HepG2 (cell line): ENCODE data around the gene ATP2B3. TPM values are rescaled to one million over a fixed set of nuclear protein-coding genes. Genes with fewer than 3 reads are reported as not detected.

Source experiments
- ATAC-seq: fragments of 200-7000 bp; cut with Tn5 transposase; 3 replicates; pipeline ENCODE4 v1.9.1; 2020; ENCODE audit warnings: mild to moderate bottlenecking, moderate library complexity
- BruUV-seq: library from RNA; stranded (reverse); fragments of 400-500 nt; replicated peaks from 2 replicates; lab custom pipeline; 2021; lab: Mats Ljungman, UMichigan
- CTCF ChIA-PET: fragments of 300-600 bp; formaldehyde crosslinking; extraction: SDS; loops from one replicate; lab custom pipeline; 2021; ENCODE audit warnings: low total read pairs, inconsistent platforms, low intra/inter-chr PET ratio; lab: Yijun Ruan, JAX
- POLR2A ChIA-PET: fragments of 350-600 bp; sonication (Branson Sonifier 250); formaldehyde crosslinking; loops from one replicate; lab custom pipeline; 2020; ENCODE audit warnings: antibody characterized with exemption, inconsistent platforms; lab: Yijun Ruan, JAX
- DNase-seq: peaks from one replicate; pipeline ENCODE4 v3.0.0-alpha.2; 2015; ENCODE audit warnings: low spot score
- FAIRE-seq: peaks from 3 replicates; lab custom pipeline; 2011; peaks lifted over from hg19 to GRCh38; lab: Jason Lieb, UNC
- H2AFZ ChIP-seq: one replicate; pipeline ENCODE4 v1.6.1; 2011; ENCODE audit warnings: low read length, inconsistent platforms
- H3K27ac ChIP-seq: fragments of 300-600 bp; 3 replicates; pipeline ENCODE4 v1.8.0; 2011; ENCODE audit warnings: mixed run types, mild to moderate bottlenecking, mixed read lengths, low read length, inconsistent platforms; ENCODE audit not compliant: insufficient read depth; ENCODE audit errors: extremely low read length
- H3K27me3 ChIP-seq, 2 experiments: fragments of 200-600 bp in 1 of 2; 2 replicates in 1 of 2; 3 replicates in 1 of 2; pipeline versions ENCODE4 v1.6.0 to v1.8.0; 2011; ENCODE audit warnings: low read length in 2 of 2, mild to moderate bottlenecking in 2 of 2, moderate library complexity in 2 of 2, inconsistent platforms in 1 of 2; ENCODE audit not compliant: insufficient read depth in 2 of 2, control insufficient read depth in 1 of 2
- H3K36me3 ChIP-seq, 2 experiments: fragments of 200-600 bp in 1 of 2; replicated peaks in 1 of 2; 2 replicates in 1 of 2; 3 replicates in 1 of 2; pipeline versions ENCODE4 v1.5.1 to v1.8.0; 2011; ENCODE audit warnings: low read length in 2 of 2, inconsistent platforms in 1 of 2; ENCODE audit not compliant: insufficient read depth in 2 of 2, control insufficient read depth in 1 of 2
- H3K4me1 ChIP-seq: 2 replicates; pipeline ENCODE4 v1.5.1; 2012; ENCODE audit warnings: low read length, inconsistent platforms; ENCODE audit not compliant: insufficient read depth
- H3K4me2 ChIP-seq: 2 replicates; pipeline ENCODE4 v1.6.0; 2011; ENCODE audit warnings: low read depth, low read length, inconsistent platforms
- H3K4me3 ChIP-seq, 3 experiments: fragments of 200-600 bp in 1 of 3; sonication (generic), shearing (Covaris generic) in 1 of 3; replicated peaks in 1 of 3; 2 replicates each; pipeline ENCODE4 v1.5.1; 2011 to 2016; ENCODE audit warnings: low read length in 3 of 3, inconsistent platforms in 2 of 3, low read depth in 2 of 3, mild to moderate bottlenecking in 2 of 3, control low read depth in 1 of 3, mixed read lengths in 1 of 3; ENCODE audit not compliant: insufficient read depth in 1 of 3
- H3K79me2 ChIP-seq: one replicate; pipeline ENCODE4 v1.6.1; 2011; ENCODE audit warnings: low read length, inconsistent platforms; ENCODE audit not compliant: insufficient read depth
- H3K9ac ChIP-seq: 2 replicates; pipeline ENCODE4 v1.6.0; 2011; ENCODE audit warnings: mild to moderate bottlenecking, low read depth, low read length, inconsistent platforms; ENCODE audit not compliant: insufficient read depth
- H3K9me3 ChIP-seq: 2 replicates; pipeline ENCODE4 v1.5.1; 2012; ENCODE audit warnings: mild to moderate bottlenecking, low read length
- H4K20me1 ChIP-seq: 2 replicates; pipeline ENCODE4 v1.6.0; 2011; ENCODE audit warnings: inconsistent platforms, mild to moderate bottlenecking, low read length, moderate library complexity; ENCODE audit not compliant: insufficient read depth
- ETS1 ChIP-seq: sonication (generic); formaldehyde crosslinking; IDR thresholded peaks from 2 replicates; pipeline ENCODE4 v1.4.0; 2020; ENCODE audit warnings: missing genetic modification reagents
- MNT ChIP-seq: fragments of 450-650 bp; IDR thresholded peaks from 2 replicates; pipeline ENCODE4 v1.6.1; 2016
- ZNF12 ChIP-seq: sonication (generic); formaldehyde crosslinking; IDR thresholded peaks from 2 replicates; pipeline ENCODE4 v1.5.0; 2020; ENCODE audit warnings: missing genetic modification reagents
- ZNF546 ChIP-seq: sonication (generic); formaldehyde crosslinking; conservative IDR thresholded peaks from 2 replicates; pipeline ENCODE4 v1.8.1; 2023; ENCODE audit warnings: mild to moderate bottlenecking, missing genetic modification reagents
- ZNF605 ChIP-seq: sonication (generic); formaldehyde crosslinking; IDR thresholded peaks from 2 replicates; pipeline ENCODE4 v1.8.0; 2022; ENCODE audit warnings: mild to moderate bottlenecking, missing genetic modification reagents
- ZUFSP ChIP-seq: sonication (generic); formaldehyde crosslinking; IDR thresholded peaks from 2 replicates; pipeline ENCODE4 v1.9.0; 2021; ENCODE audit warnings: missing genetic modification reagents, mild to moderate bottlenecking, borderline replicate concordance
- WGBS: methylation state at CpG from one replicate; pipeline ENCODE4 v1.1.6; 2017; ENCODE audit warnings: low lambda C conversion rate; 5-methylcytosine and 5-hydroxymethylcytosine counted together
- in situ Hi-C: cut with HindIII; loops from 2 replicates; pipeline ENCODE4 v1.10.0; 2017; ENCODE audit warnings: low pct_unique_long_range_greater_than_20kb; ENCODE audit not compliant: extremely low pct_ligation_motif_present
- intact Hi-C: fragments of 100-400 bp; cut with micrococcal nuclease; formaldehyde crosslinking; loops from one replicate; pipeline ENCODE4 v1.10.0; 2022; ENCODE audit not compliant: unreplicated experiment
- polyA plus RNA-seq, 8 experiments: library from polyadenylated mRNA; depleted of rRNA in 3 of 8; stranded (reverse) in 7 of 8; unstranded in 1 of 8; fragments of >200 nt; fragmentation: Illumina TruSeq in 4 of 8; extraction: Trizol in 4 of 8; gene quantifications; 2 replicates each; pipeline versions ENCODE4 v1.2.1 to v1.2.3, GENCODE V29; 2011 to 2016; ENCODE audit warnings: low read depth in 4 of 8, missing spikeins in 1 of 8, mixed read lengths in 1 of 8; ENCODE audit not compliant: insufficient read depth in 1 of 8
- total RNA-seq, 5 experiments: library from RNA; depleted of rRNA; stranded (reverse); fragments of >200 nt; fragmentation: Illumina TruSeq; extraction: Trizol; gene quantifications; 2 replicates each; pipeline ENCODE4 v1.2.3, GENCODE V29; 2016; ENCODE audit warnings: low read depth in 1 of 5

Gene ATP2B3
- total and polyA plus RNA-seq, 2 of the 13 experiments (the other 11 are each of a cell fraction or from before 2014, with no cell fraction given) = not detected

GRCh38 chrX:153500676-153501280 lies 16.7 kb upstream of the ATP2B3 start:
- no peak overlapping the region for H2AFZ ChIP-seq
- no peak for FAIRE-seq
- H3K27me3 ChIP-seq = no peaks in the 10 kb centered on the region
- no peak overlapping the region for H3K9ac ChIP-seq
- no peak for ATAC-seq
- no peaks in the 10 kb centered on the region for H3K9me3 ChIP-seq
- no peak overlapping the region for H3K4me3 ChIP-seq
- TF ChIP-seq MNT (peak; percentile 84), ZNF605 (no peak)
- CTCF ChIA-PET = no interaction called here
- no peaks in the 10 kb centered on the region for H3K36me3 ChIP-seq
- H3K27ac ChIP-seq = no peak overlapping the region
- in situ Hi-C loops = loop anchor here (10.0 kb wide), 1 partner anchor 46 kb away; no protein-coding TSS in a partner anchor
- intact Hi-C loops = no loop called here
- BruUV-seq = no TSS peak
- no peak overlapping the region for H3K4me2 ChIP-seq
- WGBS = 77% methylated on average over 9 of the region's 9 CpGs
- H4K20me1 ChIP-seq = no peaks in the 10 kb centered on the region
- DNase-seq = no peak
- peaks cover 1% of the 10 kb centered on the region; the same call in 1 of the 2 replicates for H3K4me1 ChIP-seq
- no peaks in the 10 kb centered on the region for H3K79me2 ChIP-seq
- POLR2A ChIA-PET = no interaction called here

- in situ Hi-C loops (loop anchor here (10.0 kb wide), 1 partner anchor 47 kb away; no protein-coding TSS in a partner anchor), intact Hi-C loops (no loop called here)
- no peaks in the 10 kb centered on the region for H3K4me1 ChIP-seq
- ATAC-seq (no peak), FAIRE-seq (no peak), DNase-seq (no peak)
- H3K27me3 ChIP-seq = no peaks in the 10 kb centered on the region
- no peaks in the 10 kb centered on the region for H4K20me1 ChIP-seq
- H2AFZ ChIP-seq = no peak overlapping the region
- no peak overlapping the region for H3K4me3 ChIP-seq
- ChIA-PET CTCF (no interaction called here), POLR2A (no interaction called here)
- H3K79me2 ChIP-seq = no peaks in the 10 kb centered on the region
- no peak overlapping the region for H3K4me2 ChIP-seq
- no peaks in the 10 kb centered on the region for H3K36me3 ChIP-seq
- H3K9ac ChIP-seq = no peak overlapping the region
- TF ChIP-seq ETS1 (CRISPR knock-in tag) = no peak
- TF ChIP-seq ZNF546 (CRISPR knock-in tag) = no peak
- TF ChIP-seq ZUFSP = no peak
- TF ChIP-seq ZNF12 (CRISPR knock-in tag) = no peak
- WGBS = 73% methylated on average over 3 of the region's 8 CpGs
- no TSS peak for BruUV-seq
- no peak overlapping the region for H3K27ac ChIP-seq
- H3K9me3 ChIP-seq = no peaks in the 10 kb centered on the region
These were observed 15.9 kb upstream of the ATP2B3 start for GRCh38 chrX:153501530-153501929.
